ENCODE data around the gene PITPNM2. TPM values are rescaled to one million over a fixed set of nuclear protein-coding genes. Genes with fewer than 3 reads are reported as not detected.

PITPNM2 gene
- total RNA-seq, 1 experiment from 2014 or later = 15.2 TPM

DNA sequence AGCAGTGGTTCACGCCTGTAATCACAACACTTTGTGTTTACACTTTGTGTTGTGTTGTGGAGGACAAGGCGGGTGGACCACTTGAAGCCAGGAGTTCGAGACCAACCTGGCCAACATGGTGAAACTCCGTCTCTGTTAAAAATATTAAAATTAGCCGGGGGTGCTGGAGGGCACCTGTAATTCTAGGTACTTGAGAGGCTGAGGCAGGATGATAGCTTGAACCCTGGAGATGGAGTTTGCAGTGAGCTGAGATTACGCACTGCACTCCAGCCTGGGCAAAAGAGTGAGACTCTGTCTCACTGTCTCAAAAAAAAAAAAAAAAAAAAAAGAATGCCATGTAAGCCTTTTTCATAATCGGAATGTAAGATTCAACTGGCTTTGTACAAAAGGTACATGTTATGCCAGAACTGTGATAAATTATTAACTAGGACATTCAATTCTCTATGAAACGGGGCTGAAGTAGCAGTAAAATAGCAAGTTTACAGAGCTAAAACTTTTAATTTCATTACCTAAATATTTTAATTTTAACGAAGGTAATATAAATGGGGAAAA is 13.9 kb upstream of the PITPNM2 start (continued):
- no peak for TF ChIP-seq SP1 (IDR thresholded peaks at IDR 0.05; ENCODE audit: low read depth)
- no peak for TF ChIP-seq SIN3A (IDR thresholded peaks at IDR 0.05; ENCODE audit: low read depth)
- TF ChIP-seq, protein P1, sequence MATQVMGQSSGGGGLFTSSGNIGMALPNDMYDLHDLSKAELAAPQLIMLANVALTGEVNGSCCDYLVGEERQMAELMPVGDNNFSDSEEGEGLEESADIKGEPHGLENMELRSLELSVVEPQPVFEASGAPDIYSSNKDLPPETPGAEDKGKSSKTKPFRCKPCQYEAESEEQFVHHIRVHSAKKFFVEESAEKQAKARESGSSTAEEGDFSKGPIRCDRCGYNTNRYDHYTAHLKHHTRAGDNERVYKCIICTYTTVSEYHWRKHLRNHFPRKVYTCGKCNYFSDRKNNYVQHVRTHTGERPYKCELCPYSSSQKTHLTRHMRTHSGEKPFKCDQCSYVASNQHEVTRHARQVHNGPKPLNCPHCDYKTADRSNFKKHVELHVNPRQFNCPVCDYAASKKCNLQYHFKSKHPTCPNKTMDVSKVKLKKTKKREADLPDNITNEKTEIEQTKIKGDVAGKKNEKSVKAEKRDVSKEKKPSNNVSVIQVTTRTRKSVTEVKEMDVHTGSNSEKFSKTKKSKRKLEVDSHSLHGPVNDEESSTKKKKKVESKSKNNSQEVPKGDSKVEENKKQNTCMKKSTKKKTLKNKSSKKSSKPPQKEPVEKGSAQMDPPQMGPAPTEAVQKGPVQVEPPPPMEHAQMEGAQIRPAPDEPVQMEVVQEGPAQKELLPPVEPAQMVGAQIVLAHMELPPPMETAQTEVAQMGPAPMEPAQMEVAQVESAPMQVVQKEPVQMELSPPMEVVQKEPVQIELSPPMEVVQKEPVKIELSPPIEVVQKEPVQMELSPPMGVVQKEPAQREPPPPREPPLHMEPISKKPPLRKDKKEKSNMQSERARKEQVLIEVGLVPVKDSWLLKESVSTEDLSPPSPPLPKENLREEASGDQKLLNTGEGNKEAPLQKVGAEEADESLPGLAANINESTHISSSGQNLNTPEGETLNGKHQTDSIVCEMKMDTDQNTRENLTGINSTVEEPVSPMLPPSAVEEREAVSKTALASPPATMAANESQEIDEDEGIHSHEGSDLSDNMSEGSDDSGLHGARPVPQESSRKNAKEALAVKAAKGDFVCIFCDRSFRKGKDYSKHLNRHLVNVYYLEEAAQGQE (IDR thresholded peaks at IDR 0.05; ENCODE audit: low read depth) = no peak
- TF ChIP-seq SRF (IDR thresholded peaks at IDR 0.05; ENCODE audit: low read depth) = no peak
- TF ChIP-seq TCF7L2 (IDR thresholded peaks at IDR 0.05; ENCODE audit: borderline replicate concordance, extremely low read depth, insufficient read depth, insufficient read length) = no peak

DNA sequence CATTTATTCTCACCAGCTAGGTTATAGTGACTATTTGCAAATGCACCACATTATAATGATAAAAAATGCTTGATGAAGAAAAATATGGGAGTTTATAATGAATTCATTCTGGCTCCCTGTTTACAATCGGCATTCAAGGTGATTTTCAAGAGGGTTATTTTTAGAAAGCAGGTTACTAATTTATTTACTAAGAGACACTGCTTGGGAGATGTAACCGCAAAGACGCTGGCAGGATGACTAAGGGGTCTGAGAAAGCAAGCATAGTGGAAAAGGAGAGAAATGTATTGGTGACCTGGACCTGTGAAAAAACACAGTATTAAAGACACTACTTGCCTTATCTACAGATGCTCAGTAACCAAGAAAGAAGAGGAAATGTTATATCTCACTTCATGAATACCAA is 13.3 kb upstream of the PITPNM2 start:
- Histone ChIP-seq H3K79me2 (ENCODE audit: insufficient read depth, low read length) (no peaks in the 10 kb centered on the region), H3K4me2 (ENCODE audit: low read length) (no peak overlapping the region), H2AFZ (ENCODE audit: low read depth, low read length, poor library complexity, severe bottlenecking) (no peak overlapping the region), H3K4me1 (ENCODE audit: control insufficient read depth in 1 of 2, insufficient read depth in 2 of 2, low read length in 2 of 2) (peaks cover 2 to 4% of the 10 kb centered on the region in 2 experiments; a peak in 2 of 4 replicates), H3K9me2 (ENCODE audit: insufficient read depth) (no peaks in the 10 kb centered on the region), H3K9me3 (ENCODE audit: control insufficient read depth in 1 of 2, insufficient read depth in 1 of 2, low read depth in 1 of 2, low read length in 2 of 2) (no peaks in the 10 kb centered on the region), H3K36me3 (ENCODE audit: control insufficient read depth in 1 of 2, insufficient read depth in 2 of 2, low read length in 2 of 2) (peaks cover 0 to 6% of the 10 kb centered on the region in 2 experiments; a peak in 2 of 4 replicates), H3K27ac (ENCODE audit: low read depth, low read length) (no peak overlapping the region), H4K20me1 (ENCODE audit: insufficient read depth) (no peaks in the 10 kb centered on the region), H3K4me3 (replicated peaks in 1 of 2; ENCODE audit: low read depth in 1 of 2, low read length in 2 of 2) (no peak overlapping the region), H3K27me3 (ENCODE audit: insufficient read depth, low read length) (no peaks in the 10 kb centered on the region), H3K9ac (ENCODE audit: low read length) (no peak overlapping the region)
- BruUV-seq (replicated peaks) = no TSS peak
- DNase-seq (ENCODE audit: low read depth, low spot score) (no peak), ATAC-seq (no peak)
- TF ChIP-seq SRF (IDR thresholded peaks at IDR 0.05; ENCODE audit: low read depth) = no peak
- TF ChIP-seq, protein P2, sequence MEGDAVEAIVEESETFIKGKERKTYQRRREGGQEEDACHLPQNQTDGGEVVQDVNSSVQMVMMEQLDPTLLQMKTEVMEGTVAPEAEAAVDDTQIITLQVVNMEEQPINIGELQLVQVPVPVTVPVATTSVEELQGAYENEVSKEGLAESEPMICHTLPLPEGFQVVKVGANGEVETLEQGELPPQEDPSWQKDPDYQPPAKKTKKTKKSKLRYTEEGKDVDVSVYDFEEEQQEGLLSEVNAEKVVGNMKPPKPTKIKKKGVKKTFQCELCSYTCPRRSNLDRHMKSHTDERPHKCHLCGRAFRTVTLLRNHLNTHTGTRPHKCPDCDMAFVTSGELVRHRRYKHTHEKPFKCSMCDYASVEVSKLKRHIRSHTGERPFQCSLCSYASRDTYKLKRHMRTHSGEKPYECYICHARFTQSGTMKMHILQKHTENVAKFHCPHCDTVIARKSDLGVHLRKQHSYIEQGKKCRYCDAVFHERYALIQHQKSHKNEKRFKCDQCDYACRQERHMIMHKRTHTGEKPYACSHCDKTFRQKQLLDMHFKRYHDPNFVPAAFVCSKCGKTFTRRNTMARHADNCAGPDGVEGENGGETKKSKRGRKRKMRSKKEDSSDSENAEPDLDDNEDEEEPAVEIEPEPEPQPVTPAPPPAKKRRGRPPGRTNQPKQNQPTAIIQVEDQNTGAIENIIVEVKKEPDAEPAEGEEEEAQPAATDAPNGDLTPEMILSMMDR (IDR thresholded peaks at IDR 0.05 in 2 of 3, conservative IDR thresholded peaks at IDR 0.05 in 1 of 3; ENCODE audit: borderline replicate concordance in 1 of 3, insufficient read depth in 1 of 3, low read depth in 2 of 3, low read length in 2 of 3) = no peak
- TF ChIP-seq SP1 (IDR thresholded peaks at IDR 0.05; ENCODE audit: low read depth) = no peak
- TF ChIP-seq TCF7L2 (IDR thresholded peaks at IDR 0.05; ENCODE audit: borderline replicate concordance, extremely low read depth, insufficient read depth, insufficient read length) = no peak
- TF ChIP-seq ZFX (IDR thresholded peaks at IDR 0.05) = no peak
- TF ChIP-seq JUND (IDR thresholded peaks at IDR 0.05) = no peak
- TF ChIP-seq CBX3 (IDR thresholded peaks at IDR 0.05; ENCODE audit: low read depth) = no peak
- CTCF ChIA-PET = interaction anchor here (0.7 kb wide), 1 partner anchor 74 kb away, joined by 3 read pairs; no protein-coding TSS in a partner anchor
- intact Hi-C loops (cut with micrococcal nuclease) = no loop called here
- RAD21 ChIA-PET (ENCODE audit: low non-redundant PET in 1 of 2, low total read pairs in 2 of 2, uncharacterized antibody in 2 of 2, unreplicated experiment in 2 of 2) = no interaction called here
- POLR2A ChIA-PET = no interaction called here

Measured in HCT116 (cell line).